ENCODE data around the gene TGFBRAP1.

TGFBRAP1 gene, protein sequence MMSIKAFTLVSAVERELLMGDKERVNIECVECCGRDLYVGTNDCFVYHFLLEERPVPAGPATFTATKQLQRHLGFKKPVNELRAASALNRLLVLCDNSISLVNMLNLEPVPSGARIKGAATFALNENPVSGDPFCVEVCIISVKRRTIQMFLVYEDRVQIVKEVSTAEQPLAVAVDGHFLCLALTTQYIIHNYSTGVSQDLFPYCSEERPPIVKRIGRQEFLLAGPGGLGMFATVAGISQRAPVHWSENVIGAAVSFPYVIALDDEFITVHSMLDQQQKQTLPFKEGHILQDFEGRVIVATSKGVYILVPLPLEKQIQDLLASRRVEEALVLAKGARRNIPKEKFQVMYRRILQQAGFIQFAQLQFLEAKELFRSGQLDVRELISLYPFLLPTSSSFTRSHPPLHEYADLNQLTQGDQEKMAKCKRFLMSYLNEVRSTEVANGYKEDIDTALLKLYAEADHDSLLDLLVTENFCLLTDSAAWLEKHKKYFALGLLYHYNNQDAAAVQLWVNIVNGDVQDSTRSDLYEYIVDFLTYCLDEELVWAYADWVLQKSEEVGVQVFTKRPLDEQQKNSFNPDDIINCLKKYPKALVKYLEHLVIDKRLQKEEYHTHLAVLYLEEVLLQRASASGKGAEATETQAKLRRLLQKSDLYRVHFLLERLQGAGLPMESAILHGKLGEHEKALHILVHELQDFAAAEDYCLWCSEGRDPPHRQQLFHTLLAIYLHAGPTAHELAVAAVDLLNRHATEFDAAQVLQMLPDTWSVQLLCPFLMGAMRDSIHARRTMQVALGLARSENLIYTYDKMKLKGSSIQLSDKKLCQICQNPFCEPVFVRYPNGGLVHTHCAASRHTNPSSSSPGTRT

DNA sequence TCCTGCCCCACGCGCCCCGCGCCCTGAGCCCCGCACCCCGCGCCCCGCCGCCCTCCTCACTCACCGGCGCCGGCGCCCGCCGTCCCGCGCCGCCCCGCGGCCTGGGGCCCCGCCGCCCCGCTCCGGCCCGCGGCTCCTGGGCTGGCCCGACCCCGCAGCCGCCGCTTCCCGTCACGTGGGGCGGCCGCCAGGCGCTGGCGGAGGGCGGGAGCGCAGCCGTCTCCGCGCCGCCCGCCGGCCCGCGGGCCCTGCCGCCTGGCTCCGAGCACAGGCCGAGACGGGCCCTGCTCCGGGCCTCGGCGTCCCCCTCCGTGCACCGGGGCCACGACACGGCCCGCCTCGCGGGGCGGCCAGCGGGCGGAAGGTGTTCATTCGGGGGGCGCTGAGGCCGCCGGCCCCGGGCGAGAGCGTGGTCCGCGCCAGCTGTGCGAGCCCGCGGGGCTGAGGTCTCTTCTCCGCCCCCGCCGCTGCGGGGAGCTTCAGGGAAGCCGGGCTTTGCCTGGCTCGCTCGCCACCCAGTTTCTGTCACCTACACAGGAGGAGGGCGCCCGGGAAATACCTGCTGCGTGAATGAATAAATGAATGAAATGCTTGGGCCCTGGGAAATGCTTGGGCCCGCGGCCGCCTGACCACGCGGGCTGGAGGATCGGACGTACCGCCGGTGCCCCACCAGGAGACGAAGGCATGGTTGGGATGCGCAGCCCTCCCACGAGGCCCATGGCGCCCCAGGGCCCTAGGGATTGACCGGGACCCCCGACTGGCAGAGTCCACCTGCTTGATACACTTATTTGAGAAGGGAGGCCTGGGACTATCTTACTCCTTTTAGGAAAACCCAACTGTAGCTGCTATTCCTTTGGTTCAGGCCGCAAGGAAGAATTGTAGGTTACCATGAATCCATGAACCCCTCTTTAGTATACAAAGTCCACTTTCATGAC lies at the start of gene TGFBRAP1:
Gene TGFBRAP1, minus strand, starts transcription at position 175 of the 935 bp plus-strand sequence. CDS start 21,434 bp downstream, outside the sequence.
- Histone ChIP-seq H3K36me3 (ENCODE audit: control insufficient read depth, insufficient read depth, low read length) (peaks cover 10% of the 10 kb centered on the region; the same call in 1 of the 2 replicates), H3K27ac (ENCODE audit: low read depth, low read length) (peak within 1 kb of the TSS; percentile 7), H3K9ac (ENCODE audit: low read depth, low read length) (peak within 1 kb of the TSS; percentile 87), H3K9me3 (ENCODE audit: control insufficient read depth, insufficient read depth, low read length) (no peaks in the 10 kb centered on the region), H3K4me1 (ENCODE audit: control insufficient read depth, insufficient read depth, low read length) (peaks cover 16% of the 10 kb centered on the region), H3K4me3 (ENCODE audit: low read depth, low read length) (peak within 1 kb of the TSS; percentile 87), H3K27me3 (ENCODE audit: control insufficient read depth, insufficient read depth, low read length) (0 out of 2 replicates have a peak, but pooled peaks cover 4% of the 10 kb centered on the region)

DNA sequence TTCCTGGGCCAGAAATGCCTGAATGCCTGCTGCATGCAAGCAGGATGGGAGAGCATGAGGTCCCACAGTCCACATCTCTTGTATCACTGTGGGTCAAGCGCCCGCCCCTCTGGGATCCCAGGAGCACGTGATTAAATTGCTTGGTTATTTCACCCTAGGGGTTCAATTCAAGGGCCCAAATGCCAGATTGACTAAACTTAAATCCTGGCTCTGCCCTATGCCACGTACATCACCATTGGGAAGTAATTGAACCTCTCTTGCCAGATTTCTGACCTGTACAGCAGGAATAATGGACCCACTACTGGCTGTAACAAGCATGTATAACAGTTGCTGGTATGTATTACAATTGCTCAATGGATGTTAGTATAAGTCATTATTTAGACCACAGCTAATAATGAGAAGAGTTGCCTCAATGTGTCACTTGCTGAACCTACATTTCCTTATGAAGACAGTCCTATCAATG lies 49.4 kb upstream of the TGFBRAP1 start:
- Histone ChIP-seq H3K4me1 (ENCODE audit: control insufficient read depth, insufficient read depth, low read length) (no peaks in the 10 kb centered on the region), H3K36me3 (ENCODE audit: control insufficient read depth, insufficient read depth, low read length) (peaks cover 51% of the 10 kb centered on the region), H3K27me3 (ENCODE audit: control insufficient read depth, insufficient read depth, low read length) (no peaks in the 10 kb centered on the region), H3K27ac (ENCODE audit: low read depth, low read length) (no peak overlapping the region), H3K9me3 (ENCODE audit: control insufficient read depth, insufficient read depth, low read length) (no peaks in the 10 kb centered on the region), H3K9ac (ENCODE audit: low read depth, low read length) (no peak overlapping the region), H3K4me3 (ENCODE audit: low read depth, low read length) (no peak overlapping the region)

DNA sequence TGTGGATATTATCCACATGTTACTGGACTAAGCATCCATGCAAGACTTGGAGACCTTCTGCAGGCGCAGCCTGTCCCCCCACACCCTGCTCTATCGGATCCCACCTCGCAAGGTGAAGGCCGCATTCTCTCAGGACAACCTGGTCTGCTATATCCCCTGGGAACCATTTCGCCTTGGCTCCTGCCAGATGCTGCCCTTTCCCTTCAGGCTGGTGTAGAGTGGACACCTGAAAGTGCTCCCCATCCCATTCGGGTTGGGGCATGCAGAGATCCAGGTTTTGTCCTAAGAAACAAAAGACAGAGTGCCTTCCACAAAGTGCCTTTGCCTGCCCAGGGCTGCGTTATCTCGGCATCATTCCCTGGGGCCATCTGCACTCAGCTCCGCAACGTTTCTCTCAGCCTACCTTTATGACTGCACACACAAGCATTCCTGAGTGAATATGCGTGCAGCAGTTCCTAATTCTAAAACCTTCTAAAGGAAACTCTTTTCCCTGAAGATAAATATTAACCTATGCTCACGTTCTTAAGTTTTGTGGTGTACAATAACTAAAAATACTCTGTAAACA lies 48.8 kb upstream of the TGFBRAP1 start:
- Histone ChIP-seq H3K9ac (ENCODE audit: low read depth, low read length) (no peak overlapping the region), H3K36me3 (ENCODE audit: control insufficient read depth, insufficient read depth, low read length) (peaks cover 46% of the 10 kb centered on the region), H3K4me3 (ENCODE audit: low read depth, low read length) (no peak overlapping the region), H3K27me3 (ENCODE audit: control insufficient read depth, insufficient read depth, low read length) (no peaks in the 10 kb centered on the region), H3K9me3 (ENCODE audit: control insufficient read depth, insufficient read depth, low read length) (no peaks in the 10 kb centered on the region), H3K4me1 (ENCODE audit: control insufficient read depth, insufficient read depth, low read length) (no peaks in the 10 kb centered on the region), H3K27ac (ENCODE audit: low read depth, low read length) (no peak overlapping the region)

DNA sequence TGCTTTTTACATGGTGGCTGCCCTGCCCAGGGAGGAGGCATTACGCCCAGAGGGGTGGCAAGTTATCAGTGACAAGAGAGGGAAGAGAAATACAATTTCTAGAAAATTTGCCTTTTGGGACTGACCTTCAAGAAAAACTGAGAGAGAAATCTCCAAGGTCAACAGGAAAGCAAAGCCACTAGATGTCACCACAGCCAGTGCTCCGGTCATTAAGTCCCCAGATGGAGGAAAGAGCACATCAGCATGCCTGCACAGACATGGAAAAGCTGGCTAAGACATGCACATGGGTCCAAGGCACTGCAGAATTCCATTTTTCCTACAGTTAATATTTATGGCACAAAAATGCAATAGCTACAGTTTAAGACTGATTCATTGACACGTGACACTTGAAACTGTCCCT lies 48.3 kb upstream of the TGFBRAP1 start:
- Histone ChIP-seq H3K4me3 (ENCODE audit: low read depth, low read length) (no peak overlapping the region), H3K36me3 (ENCODE audit: control insufficient read depth, insufficient read depth, low read length) (peaks cover 48% of the 10 kb centered on the region), H3K9ac (ENCODE audit: low read depth, low read length) (no peak overlapping the region), H3K27me3 (ENCODE audit: control insufficient read depth, insufficient read depth, low read length) (no peaks in the 10 kb centered on the region), H3K27ac (ENCODE audit: low read depth, low read length) (no peak overlapping the region), H3K9me3 (ENCODE audit: control insufficient read depth, insufficient read depth, low read length) (no peaks in the 10 kb centered on the region), H3K4me1 (ENCODE audit: control insufficient read depth, insufficient read depth, low read length) (no peaks in the 10 kb centered on the region)

DNA sequence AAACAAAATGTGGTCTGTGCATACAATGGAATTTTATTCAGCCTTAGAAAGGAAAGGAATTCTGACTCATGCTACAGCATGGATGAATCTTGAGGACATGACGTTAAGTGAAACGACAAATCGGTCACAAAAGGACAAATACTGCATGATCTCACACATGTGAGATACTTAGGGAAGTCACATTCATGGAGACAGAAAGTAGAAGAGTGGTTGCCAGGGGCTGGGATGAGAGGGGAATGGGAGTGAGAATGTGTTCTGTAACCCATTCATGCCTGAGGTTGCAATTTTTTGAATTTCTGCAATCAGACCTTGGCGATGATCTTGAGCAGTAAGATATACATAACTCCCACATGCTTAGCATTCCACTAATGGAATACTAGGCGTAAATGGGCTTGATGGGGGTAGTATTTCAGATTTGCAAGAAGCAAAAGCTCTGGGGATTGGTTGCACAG lies 47.3 kb upstream of the TGFBRAP1 start:
- Histone ChIP-seq H3K4me3 (ENCODE audit: low read depth, low read length) (no peak overlapping the region), H3K4me1 (ENCODE audit: control insufficient read depth, insufficient read depth, low read length) (no peaks in the 10 kb centered on the region), H3K9me3 (ENCODE audit: control insufficient read depth, insufficient read depth, low read length) (no peaks in the 10 kb centered on the region), H3K9ac (ENCODE audit: low read depth, low read length) (no peak overlapping the region), H3K27ac (ENCODE audit: low read depth, low read length) (no peak overlapping the region), H3K36me3 (ENCODE audit: control insufficient read depth, insufficient read depth, low read length) (peaks cover 43% of the 10 kb centered on the region), H3K27me3 (ENCODE audit: control insufficient read depth, insufficient read depth, low read length) (no peaks in the 10 kb centered on the region)

DNA sequence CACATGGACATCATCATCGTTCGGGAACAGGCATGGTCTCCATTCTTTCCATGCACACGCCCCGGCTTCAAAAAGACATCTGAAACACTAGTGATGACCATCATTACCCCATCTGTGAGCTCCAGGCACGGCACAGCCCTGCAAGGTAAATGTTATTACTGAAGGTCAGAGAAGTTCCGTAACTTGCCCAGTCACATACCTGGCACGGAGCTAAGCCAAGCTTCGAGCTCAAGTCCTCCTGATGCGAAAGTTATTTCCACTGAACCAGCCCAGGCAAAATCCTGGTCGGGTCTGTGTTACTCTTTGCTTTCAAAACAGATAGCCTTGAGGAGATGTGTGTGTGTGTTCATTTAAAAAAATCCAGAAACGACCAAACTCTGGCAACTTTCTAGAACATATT lies 46.5 kb upstream of the TGFBRAP1 start:
- Histone ChIP-seq H3K36me3 (ENCODE audit: control insufficient read depth, insufficient read depth, low read length) (peaks cover 36% of the 10 kb centered on the region), H3K4me3 (ENCODE audit: low read depth, low read length) (no peak overlapping the region), H3K9ac (ENCODE audit: low read depth, low read length) (no peak overlapping the region)

DNA sequence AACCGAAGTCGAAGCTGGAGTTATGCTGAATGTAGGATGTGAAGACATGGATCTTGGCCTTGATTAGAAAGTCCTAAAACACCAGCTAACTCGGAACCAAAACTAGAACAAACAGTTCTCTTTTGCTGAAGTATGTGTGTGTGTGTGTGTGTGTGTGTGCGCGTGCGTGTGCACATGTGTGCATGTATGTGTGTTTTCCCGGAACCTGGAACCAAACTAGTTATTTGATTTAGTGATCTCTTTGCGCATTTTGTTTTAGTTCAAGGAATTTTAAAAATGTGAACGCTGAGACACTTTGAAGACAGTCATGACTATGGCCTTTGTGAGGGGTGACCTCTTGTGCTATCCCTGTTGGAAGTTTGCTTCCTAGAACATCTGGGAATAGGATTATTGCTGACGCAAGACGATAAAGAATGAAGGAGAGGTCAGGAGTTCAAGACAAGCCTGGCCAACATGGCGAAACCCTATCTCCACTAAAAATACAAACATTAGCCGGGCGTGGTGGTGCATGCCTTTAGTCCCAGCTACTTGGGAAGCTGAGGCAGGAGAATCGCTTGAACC lies 45.5 kb upstream of the TGFBRAP1 start:
- H3K9me3 ChIP-seq (ENCODE audit: control insufficient read depth, insufficient read depth, low read length): no peaks in the 10 kb centered on the region
- H3K4me1 ChIP-seq (ENCODE audit: control insufficient read depth, insufficient read depth, low read length): no peaks in the 10 kb centered on the region
- H3K27me3 ChIP-seq (ENCODE audit: control insufficient read depth, insufficient read depth, low read length): no peaks in the 10 kb centered on the region
- no peak overlapping the region for H3K9ac ChIP-seq (ENCODE audit: low read depth, low read length)
- H3K27ac ChIP-seq (ENCODE audit: low read depth, low read length): no peak overlapping the region
- H3K36me3 ChIP-seq (ENCODE audit: control insufficient read depth, insufficient read depth, low read length): peaks cover 37% of the 10 kb centered on the region
- no peak overlapping the region for H3K4me3 ChIP-seq (ENCODE audit: low read depth, low read length)

More for the DNA sequence above, 46.5 kb upstream of the TGFBRAP1 start:
- no peaks in the 10 kb centered on the region for H3K4me1 ChIP-seq (ENCODE audit: control insufficient read depth, insufficient read depth, low read length)
- no peaks in the 10 kb centered on the region for H3K27me3 ChIP-seq (ENCODE audit: control insufficient read depth, insufficient read depth, low read length)
- H3K9me3 ChIP-seq (ENCODE audit: control insufficient read depth, insufficient read depth, low read length): no peaks in the 10 kb centered on the region
- no peak overlapping the region for H3K27ac ChIP-seq (ENCODE audit: low read depth, low read length)

DNA sequence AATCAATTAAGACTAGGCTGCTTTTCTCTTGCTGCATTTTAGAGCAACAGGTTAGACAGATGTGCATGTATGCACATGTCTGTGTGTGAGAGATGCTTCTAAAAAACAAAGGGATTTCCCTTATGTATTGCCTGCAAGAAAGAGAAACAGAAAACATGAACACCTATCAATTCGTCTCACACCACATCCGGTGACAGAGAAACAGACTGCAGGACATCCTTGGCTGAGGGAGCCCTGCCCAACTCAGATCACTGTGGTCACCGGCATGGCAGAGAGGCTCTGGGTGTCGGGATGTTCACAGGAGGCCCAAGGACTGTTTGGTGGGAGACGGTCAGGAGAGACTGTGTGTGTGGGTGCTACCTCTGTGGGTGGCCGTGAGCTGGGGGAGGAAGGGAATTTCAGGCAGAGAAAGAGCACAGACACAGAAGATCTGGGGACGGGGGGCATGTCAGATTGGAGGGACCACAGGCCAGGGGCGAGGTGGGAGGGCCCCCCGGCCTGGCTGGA lies 44.4 kb upstream of the TGFBRAP1 start:
- no peak overlapping the region for H3K4me3 ChIP-seq (ENCODE audit: low read depth, low read length)
- H3K9ac ChIP-seq (ENCODE audit: low read depth, low read length): no peak overlapping the region
- no peaks in the 10 kb centered on the region for H3K27me3 ChIP-seq (ENCODE audit: control insufficient read depth, insufficient read depth, low read length)
- no peaks in the 10 kb centered on the region for H3K4me1 ChIP-seq (ENCODE audit: control insufficient read depth, insufficient read depth, low read length)
- H3K9me3 ChIP-seq (ENCODE audit: control insufficient read depth, insufficient read depth, low read length): no peaks in the 10 kb centered on the region
- peaks cover 36% of the 10 kb centered on the region for H3K36me3 ChIP-seq (ENCODE audit: control insufficient read depth, insufficient read depth, low read length)
- H3K27ac ChIP-seq (ENCODE audit: low read depth, low read length): no peak overlapping the region

DNA sequence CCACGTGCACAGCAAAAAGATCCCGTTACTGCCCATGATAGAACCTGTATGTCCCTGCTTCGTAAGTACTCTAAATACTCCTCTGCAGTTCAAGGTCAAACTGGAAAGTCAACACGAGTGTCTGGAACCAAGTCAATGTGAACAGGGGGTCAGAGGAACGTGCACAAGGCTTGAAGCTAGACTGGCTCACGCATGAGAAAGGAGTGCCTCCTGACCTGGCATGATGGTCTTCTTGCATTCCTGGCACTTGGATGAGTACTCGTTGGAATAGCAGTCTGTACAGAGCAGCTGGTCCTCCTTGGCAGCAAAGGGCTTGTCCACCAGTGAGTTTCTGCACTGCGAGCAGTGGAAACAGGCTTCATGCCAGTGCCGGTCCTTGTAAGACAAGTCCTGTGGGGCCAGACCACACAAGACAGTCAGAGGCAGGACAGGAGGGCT lies 43.8 kb upstream of the TGFBRAP1 start:
- Histone ChIP-seq H3K9me3 (ENCODE audit: control insufficient read depth, insufficient read depth, low read length) (no peaks in the 10 kb centered on the region), H3K27ac (ENCODE audit: low read depth, low read length) (no peak overlapping the region), H3K9ac (ENCODE audit: low read depth, low read length) (no peak overlapping the region), H3K36me3 (ENCODE audit: control insufficient read depth, insufficient read depth, low read length) (peaks cover 41% of the 10 kb centered on the region), H3K4me3 (ENCODE audit: low read depth, low read length) (no peak overlapping the region), H3K4me1 (ENCODE audit: control insufficient read depth, insufficient read depth, low read length) (no peaks in the 10 kb centered on the region), H3K27me3 (ENCODE audit: control insufficient read depth, insufficient read depth, low read length) (no peaks in the 10 kb centered on the region)

Measured in HUES48 (cell line).